OCI-LY3 (cell line): Measurements from ENCODE around the gene ESR1.

Source experiments
- H2AFZ ChIP-seq: fragments of 200-600, 300-600 bp; shearing (Covaris generic); 2 replicates; pipeline ENCODE4 v1.6.0; 2014; ENCODE audit warnings: antibody characterized with exemption, low read depth, low read length
- H3K27ac ChIP-seq: fragments of 200-600, 300-600 bp; sonication (generic); 2 replicates; pipeline ENCODE4 v1.5.1; 2014; ENCODE audit warnings: mild to moderate bottlenecking, low read length, moderate library complexity, mixed read lengths
- H3K27me3 ChIP-seq: fragments of 200-600, 300-600 bp; sonication (generic); 2 replicates; pipeline ENCODE4 v1.6.1; 2014; ENCODE audit warnings: low read depth, low read length, mixed read lengths
- H3K36me3 ChIP-seq: fragments of 200-600, 300-600 bp; sonication (generic); replicated peaks from 2 replicates; pipeline ENCODE3; 2014; ENCODE audit warnings: low read depth, low read length, mixed read lengths
- H3K4me1 ChIP-seq: fragments of 300-600, 200-600 bp; sonication (generic); 2 replicates; pipeline ENCODE4 v1.6.1; 2014; ENCODE audit warnings: low read length, mixed read lengths
- H3K4me2 ChIP-seq: fragments of 200-600, 300-600 bp; sonication (generic); 2 replicates; pipeline ENCODE4 v1.6.1; 2014; ENCODE audit warnings: low read length, mixed read lengths
- H3K4me3 ChIP-seq: fragments of 300-600, 200-600 bp; sonication (generic); 2 replicates; pipeline ENCODE4 v1.5.1; 2014; ENCODE audit warnings: antibody characterized with exemption, mild to moderate bottlenecking, low read length, moderate library complexity
- H3K79me2 ChIP-seq: fragments of 300-600, 200-600 bp; shearing (Covaris generic); 2 replicates; pipeline ENCODE4 v1.6.1; 2014; ENCODE audit warnings: mild to moderate bottlenecking, low read length, mixed read lengths
- H3K9ac ChIP-seq: fragments of 300-600, 200-600 bp; shearing (Covaris generic); 2 replicates; pipeline ENCODE4 v1.6.0; 2014; ENCODE audit warnings: mild to moderate bottlenecking, low read length, moderate library complexity
- H3K9me3 ChIP-seq: fragments of 200-600, 300-600 bp; shearing (Covaris generic); 2 replicates; pipeline ENCODE4 v1.6.1; 2014; ENCODE audit warnings: low read length, mixed read lengths; ENCODE audit not compliant: insufficient read depth
- H4K20me1 ChIP-seq: fragments of 200-600, 300-600 bp; sonication (generic); 2 replicates; pipeline ENCODE4 v1.6.1; 2016; ENCODE audit warnings: low read length, mixed read lengths; ENCODE audit not compliant: insufficient read depth
- EZH2phosphoT487 ChIP-seq: fragments of 200-600 bp; shearing (Covaris generic); IDR thresholded peaks from 2 replicates; pipeline ENCODE4 v1.6.1; 2018; ENCODE audit warnings: antibody characterized with exemption, mixed run types, low read depth
- TF ChIP-seq, protein P1 (sequence below): fragments of 200-600, 300-600 bp; sonication (generic); IDR thresholded peaks from 2 replicates; pipeline ENCODE4 v1.5.1; 2014; ENCODE audit warnings: antibody characterized with exemption, low read length, low read depth

ESR1 gene

DNA sequence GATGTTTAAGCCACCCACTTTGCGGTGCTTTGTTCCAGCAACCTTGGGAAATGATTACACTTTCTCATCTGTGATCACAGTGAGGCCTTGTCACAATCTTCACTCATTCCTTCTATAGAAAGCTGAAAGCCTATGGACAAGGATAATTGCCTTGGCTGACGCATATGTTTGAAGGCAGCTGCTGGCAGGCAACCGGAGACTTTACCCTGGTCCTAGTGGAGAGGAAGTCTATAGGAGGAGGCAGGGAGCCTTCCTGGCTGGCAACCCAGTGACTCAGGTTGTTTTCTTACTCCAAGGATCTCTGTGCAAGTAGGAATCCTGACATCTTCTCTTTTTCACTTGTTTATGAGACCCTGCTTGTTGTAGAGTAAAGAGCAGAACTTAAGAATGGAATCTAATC is 34.1 kb upstream of the ESR1 start:
- H3K27ac ChIP-seq, result no peak overlapping the region
- no peaks in the 10 kb centered on the region for H3K4me1 ChIP-seq
- H3K27me3 ChIP-seq, result peaks cover 6% of the 10 kb centered on the region
- no peak overlapping the region for H3K4me2 ChIP-seq
- TF ChIP-seq EZH2phosphoT487, result no peak
- TF ChIP-seq, protein P1, sequence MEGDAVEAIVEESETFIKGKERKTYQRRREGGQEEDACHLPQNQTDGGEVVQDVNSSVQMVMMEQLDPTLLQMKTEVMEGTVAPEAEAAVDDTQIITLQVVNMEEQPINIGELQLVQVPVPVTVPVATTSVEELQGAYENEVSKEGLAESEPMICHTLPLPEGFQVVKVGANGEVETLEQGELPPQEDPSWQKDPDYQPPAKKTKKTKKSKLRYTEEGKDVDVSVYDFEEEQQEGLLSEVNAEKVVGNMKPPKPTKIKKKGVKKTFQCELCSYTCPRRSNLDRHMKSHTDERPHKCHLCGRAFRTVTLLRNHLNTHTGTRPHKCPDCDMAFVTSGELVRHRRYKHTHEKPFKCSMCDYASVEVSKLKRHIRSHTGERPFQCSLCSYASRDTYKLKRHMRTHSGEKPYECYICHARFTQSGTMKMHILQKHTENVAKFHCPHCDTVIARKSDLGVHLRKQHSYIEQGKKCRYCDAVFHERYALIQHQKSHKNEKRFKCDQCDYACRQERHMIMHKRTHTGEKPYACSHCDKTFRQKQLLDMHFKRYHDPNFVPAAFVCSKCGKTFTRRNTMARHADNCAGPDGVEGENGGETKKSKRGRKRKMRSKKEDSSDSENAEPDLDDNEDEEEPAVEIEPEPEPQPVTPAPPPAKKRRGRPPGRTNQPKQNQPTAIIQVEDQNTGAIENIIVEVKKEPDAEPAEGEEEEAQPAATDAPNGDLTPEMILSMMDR, result no peak
- H3K9ac ChIP-seq, result no peak overlapping the region
- no peak overlapping the region for H2AFZ ChIP-seq
- no peaks in the 10 kb centered on the region for H4K20me1 ChIP-seq
- H3K79me2 ChIP-seq, result no peaks in the 10 kb centered on the region
- H3K36me3 ChIP-seq, result no peaks in the 10 kb centered on the region
- no peaks in the 10 kb centered on the region for H3K9me3 ChIP-seq
- no peak overlapping the region for H3K4me3 ChIP-seq

DNA sequence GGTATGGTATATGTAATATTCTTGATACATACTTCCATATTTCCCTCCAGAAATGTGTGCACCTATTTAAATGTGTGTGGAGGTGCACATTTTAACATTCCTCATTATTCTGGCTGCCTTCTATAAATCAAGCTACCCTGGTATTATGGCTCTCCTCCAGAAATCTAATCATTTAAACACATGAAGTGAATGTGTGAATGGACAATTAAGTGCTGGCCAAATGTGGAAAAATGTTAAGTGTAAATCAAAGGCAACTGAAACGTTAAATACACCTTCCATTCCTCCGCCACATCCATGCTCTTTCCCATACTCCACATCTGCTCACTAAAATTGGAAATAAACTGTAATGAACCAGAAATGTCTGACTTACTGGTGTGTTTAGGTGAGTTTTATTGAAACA is 24.9 kb upstream of the ESR1 start:
- Histone ChIP-seq H3K4me3 (no peak overlapping the region), H3K27me3 (no peaks in the 10 kb centered on the region; the same call in 1 of the 2 replicates), H3K9me3 (no peaks in the 10 kb centered on the region), H3K36me3 (no peaks in the 10 kb centered on the region), H4K20me1 (no peaks in the 10 kb centered on the region), H3K4me2 (no peak overlapping the region), H3K4me1 (no peaks in the 10 kb centered on the region), H3K79me2 (no peaks in the 10 kb centered on the region), H2AFZ (no peak overlapping the region), H3K9ac (no peak overlapping the region), H3K27ac (no peak overlapping the region)
- TF ChIP-seq, protein P1, result no peak
- TF ChIP-seq EZH2phosphoT487, result no peak

DNA sequence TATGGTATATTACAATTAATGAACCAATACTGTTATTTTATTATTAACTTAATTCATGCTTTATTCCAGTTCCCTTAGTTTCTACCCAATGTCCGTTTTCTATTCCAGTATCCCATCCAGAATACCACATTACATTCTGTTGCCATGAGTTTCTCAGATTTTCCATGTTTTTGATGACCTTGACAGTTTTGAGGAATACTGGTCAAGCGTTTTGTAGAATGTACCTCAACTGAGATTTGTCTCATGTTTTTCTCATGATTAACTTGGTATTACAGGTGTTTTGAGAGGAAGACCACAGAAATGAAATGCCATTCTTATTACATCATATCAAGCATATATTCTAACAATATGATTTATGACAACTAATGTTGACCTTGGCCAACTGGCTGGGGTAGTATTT is 23.8 kb upstream of the ESR1 start:
- no peaks in the 10 kb centered on the region for H4K20me1 ChIP-seq
- no peaks in the 10 kb centered on the region; the same call in 1 of the 2 replicates for H3K27me3 ChIP-seq
- TF ChIP-seq, protein P1, result no peak
- no peak for TF ChIP-seq EZH2phosphoT487
- H2AFZ ChIP-seq, result no peak overlapping the region
- H3K4me3 ChIP-seq, result no peak overlapping the region
- H3K27ac ChIP-seq, result no peak overlapping the region
- H3K4me2 ChIP-seq, result no peak overlapping the region
- no peaks in the 10 kb centered on the region for H3K4me1 ChIP-seq
- H3K36me3 ChIP-seq, result no peaks in the 10 kb centered on the region
- H3K9ac ChIP-seq, result no peak overlapping the region
- no peaks in the 10 kb centered on the region for H3K79me2 ChIP-seq
- H3K9me3 ChIP-seq, result no peaks in the 10 kb centered on the region

DNA sequence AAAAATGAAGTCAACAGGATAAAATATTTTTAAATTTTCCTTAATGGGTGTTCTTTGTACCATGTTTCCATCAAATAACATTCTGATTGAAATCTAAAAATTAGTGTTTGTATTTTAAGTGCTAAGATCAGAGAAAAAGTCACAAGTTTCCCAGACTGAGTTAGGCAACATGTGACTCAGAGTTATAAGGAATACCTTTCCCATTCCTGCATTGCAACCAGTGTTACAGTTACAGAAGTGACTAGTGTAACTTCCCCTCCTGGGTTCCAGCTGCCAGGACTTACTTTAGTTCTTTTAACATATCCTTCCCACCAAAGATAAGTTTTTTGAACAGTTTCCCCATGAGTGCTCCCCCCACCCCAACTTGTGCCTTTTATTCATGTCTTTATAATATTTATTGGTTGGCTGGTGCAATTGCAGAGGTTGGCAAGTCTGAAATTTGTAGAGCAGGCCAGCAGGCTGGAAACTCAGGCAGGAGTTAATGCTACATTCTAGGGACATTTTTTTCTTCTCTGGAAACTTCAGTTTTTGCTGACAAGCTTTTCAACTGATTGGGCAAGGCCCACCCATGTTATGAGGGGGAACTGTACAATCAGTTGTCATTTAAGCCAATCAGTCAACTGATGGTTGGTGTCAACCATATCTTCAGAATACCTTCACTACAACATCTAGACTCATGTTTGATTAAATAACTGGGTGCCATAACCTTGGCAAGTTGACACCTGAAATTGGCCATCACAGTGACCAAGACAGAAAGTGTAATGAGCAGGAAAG is 22.9 kb upstream of the ESR1 start:
- no peaks in the 10 kb centered on the region for H4K20me1 ChIP-seq
- H3K36me3 ChIP-seq, result no peaks in the 10 kb centered on the region
- H3K27ac ChIP-seq, result no peak overlapping the region
- H3K79me2 ChIP-seq, result no peaks in the 10 kb centered on the region
- H2AFZ ChIP-seq, result no peak overlapping the region
- H3K4me1 ChIP-seq, result no peaks in the 10 kb centered on the region
- H3K4me3 ChIP-seq, result no peak overlapping the region
- no peak overlapping the region for H3K9ac ChIP-seq
- no peaks in the 10 kb centered on the region; the same call in 1 of the 2 replicates for H3K27me3 ChIP-seq
- H3K4me2 ChIP-seq, result no peak overlapping the region
- TF ChIP-seq EZH2phosphoT487, result no peak
- TF ChIP-seq, protein P1, result no peak
- H3K9me3 ChIP-seq, result no peaks in the 10 kb centered on the region
